Endothelial cell of umbilical vein (primary cell): Measurements from ENCODE around the gene PPP3CA. TPM values are rescaled to one million over a fixed set of nuclear protein-coding genes. Genes with fewer than 3 reads are reported as not detected.

Source experiments
- BruUV-seq: library from RNA; stranded (reverse); fragments of 400-500 nt; replicated peaks from 2 replicates; lab custom pipeline; 2021; lab: Mats Ljungman, UMichigan
- CTCF ChIA-PET: fragments of 300-600, 350-600 bp; sonication (Branson Sonifier 250); formaldehyde crosslinking; loops from one replicate; lab custom pipeline; 2021; ENCODE audit warnings: antibody characterized with exemption, inconsistent platforms; lab: Charles Lee
- POLR2A ChIA-PET: fragments of 300-600, 350-600 bp; sonication (Branson Sonifier 250); formaldehyde crosslinking; loops from one replicate; lab custom pipeline; 2021; ENCODE audit warnings: antibody characterized with exemption, inconsistent platforms; lab: Charles Lee
- DNase-seq: peaks from one replicate; pipeline ENCODE4 v3.0.0-alpha.2; 2011; ENCODE audit warnings: low read depth, low spot score
- FAIRE-seq: peaks from 2 replicates; lab custom pipeline; 2011; peaks lifted over from hg19 to GRCh38; lab: Jason Lieb, UNC
- H2AFZ ChIP-seq: 2 replicates; pipeline ENCODE4 v1.6.0; 2012; ENCODE audit warnings: low read depth, low read length, control low read depth, inconsistent platforms
- H3K27ac ChIP-seq: 2 replicates; pipeline ENCODE4 v1.5.1; 2011; ENCODE audit warnings: low read depth, mild to moderate bottlenecking, control low read depth, low read length, moderate library complexity; ENCODE audit not compliant: insufficient read depth
- H3K27me3 ChIP-seq, 2 experiments: 2 replicates each; pipeline versions ENCODE4 v1.6.0 to v1.6.1; 2011; ENCODE audit warnings: low read length in 2 of 2, mixed read lengths in 1 of 2; ENCODE audit not compliant: control insufficient read depth in 2 of 2, insufficient read depth in 2 of 2
- H3K36me3 ChIP-seq, 2 experiments: 2 replicates in 1 of 2; 3 replicates in 1 of 2; pipeline ENCODE4 v1.5.1; 2011; ENCODE audit warnings: low read length in 2 of 2, mild to moderate bottlenecking in 1 of 2, moderate library complexity in 1 of 2; ENCODE audit not compliant: control insufficient read depth in 2 of 2, insufficient read depth in 2 of 2; ENCODE audit errors: extremely low read depth in 1 of 2
- H3K4me1 ChIP-seq: 3 replicates; pipeline ENCODE4 v1.5.1; 2011; ENCODE audit warnings: mild to moderate bottlenecking, low read length; ENCODE audit not compliant: control insufficient read depth, insufficient read depth; ENCODE audit errors: extremely low read depth
- H3K4me2 ChIP-seq: 2 replicates; pipeline ENCODE4 v1.6.1; 2011; ENCODE audit warnings: low read length, control low read depth, mixed read lengths; ENCODE audit not compliant: insufficient read depth
- H3K4me3 ChIP-seq, 3 experiments: fragments of 200-600 bp in 1 of 3; sonication (generic), shearing (Covaris generic) in 1 of 3; replicated peaks in 1 of 3; 2 replicates each; pipeline ENCODE4 v1.5.1; 2011 to 2016; ENCODE audit warnings: control low read depth in 3 of 3, low read length in 3 of 3, mild to moderate bottlenecking in 2 of 3, inconsistent platforms in 1 of 3, low read depth in 1 of 3, moderate library complexity in 1 of 3; ENCODE audit not compliant: insufficient read depth in 1 of 3
- H3K79me2 ChIP-seq: 2 replicates; pipeline ENCODE4 v1.6.0; 2012; ENCODE audit warnings: low read length, inconsistent platforms; ENCODE audit not compliant: control insufficient read depth, insufficient read depth
- H3K9ac ChIP-seq: replicated peaks from 2 replicates; pipeline ENCODE3; 2011; ENCODE audit warnings: low read length, control low read depth; ENCODE audit not compliant: insufficient read depth; ENCODE audit errors: extremely low read depth
- H3K9me1 ChIP-seq: replicated peaks from 3 replicates; pipeline ENCODE4 v1.6.0; 2011; ENCODE audit warnings: mild to moderate bottlenecking, low read length; ENCODE audit not compliant: control insufficient read depth, insufficient read depth; ENCODE audit errors: extremely low read depth
- H3K9me3 ChIP-seq: replicated peaks from 2 replicates; pipeline ENCODE4 v1.5.1; 2012; ENCODE audit warnings: low read length, inconsistent platforms; ENCODE audit not compliant: control insufficient read depth, insufficient read depth
- H4K20me1 ChIP-seq: replicated peaks from 2 replicates; pipeline ENCODE3; 2011; ENCODE audit warnings: mild to moderate bottlenecking, low read length; ENCODE audit not compliant: control insufficient read depth, insufficient read depth; ENCODE audit errors: extremely low read depth
- CTCF ChIP-seq, 2 donors: IDR thresholded peaks; 1 replicate in 1 of 2; 2 replicates in 1 of 2; pipeline ENCODE4 v1.5.1; 2011; ENCODE audit warnings: low read length in 2 of 2, mild to moderate bottlenecking in 2 of 2, moderate library complexity in 2 of 2, control low read depth in 1 of 2, inconsistent platforms in 1 of 2, low read depth in 1 of 2; ENCODE audit not compliant: insufficient read depth in 1 of 2; ENCODE audit errors: extremely low read depth in 1 of 2
- EZH2 ChIP-seq: IDR thresholded peaks from 2 replicates; pipeline ENCODE4 v1.6.1; 2012; ENCODE audit warnings: borderline replicate concordance, low read depth, mild to moderate bottlenecking, moderate library complexity, low read length, inconsistent platforms; ENCODE audit not compliant: severe bottlenecking
- FOS ChIP-seq: IDR thresholded peaks from 2 replicates; pipeline ENCODE4 v1.6.1; 2011; ENCODE audit warnings: mild to moderate bottlenecking, low read length, moderate library complexity, borderline replicate concordance; ENCODE audit not compliant: insufficient read depth
- GATA2 ChIP-seq: IDR thresholded peaks from 2 replicates; pipeline ENCODE4 v1.7.0; 2011; ENCODE audit warnings: low read depth, mild to moderate bottlenecking, moderate library complexity, mixed read lengths, low read length; ENCODE audit not compliant: insufficient read length, insufficient read depth
- JUN ChIP-seq: IDR thresholded peaks from 2 replicates; pipeline ENCODE4 v1.6.1; 2011; ENCODE audit warnings: borderline replicate concordance, low read depth; ENCODE audit not compliant: insufficient read length, insufficient read depth
- POLR2AphosphoS5 ChIP-seq: IDR thresholded peaks from 2 replicates; pipeline ENCODE4 v1.6.1; 2012; ENCODE audit warnings: low read depth, mild to moderate bottlenecking, control low read depth, low read length, moderate library complexity; ENCODE audit not compliant: insufficient read depth
- dilution Hi-C: fragments of 300-500 bp; cut with MboI; formaldehyde crosslinking; loops from one replicate; pipeline ENCODE4 v1.15.0; 2019; ENCODE audit warnings: low sequenced_read_pairs; ENCODE audit not compliant: extremely low pct_ligation_motif_present
- intact Hi-C: fragments of 100-400 bp; cut with micrococcal nuclease; formaldehyde crosslinking; loops from one replicate; pipeline ENCODE4 v1.10.0; 2022
- polyA plus RNA-seq, 4 experiments: library from polyadenylated mRNA; depleted of rRNA in 3 of 4; stranded (reverse) in 3 of 4; unstranded in 1 of 4; fragments of >200 nt; gene quantifications; 2 replicates each; pipeline versions ENCODE4 v1.2.1 to v1.2.3, GENCODE V29; 2011 to 2012; ENCODE audit warnings: missing spikeins in 1 of 4
- total RNA-seq: library from RNA; stranded (reverse); gene quantifications from 2 replicates; pipeline ENCODE4 v1.2.3, GENCODE V29; 2021
- TF ChIP-seq, protein P1 (sequence below): IDR thresholded peaks from 2 replicates; pipeline ENCODE4 v1.6.1; 2011; ENCODE audit not compliant: insufficient read depth, insufficient read length

Gene PPP3CA
- total and polyA plus RNA-seq, 2 donors (not counting 3 experiments of a cell fraction or from before 2014, with no cell fraction given), result 7.0 to 43.3 TPM

GRCh38 chr4:101291198-101291597, 56.1 kb downstream of the PPP3CA start:
- Histone ChIP-seq H4K20me1 (peaks cover 3% of the 10 kb centered on the region), H3K36me3 (no peaks in the 10 kb centered on the region), H3K27ac (no peak overlapping the region), H3K9me1 (no peaks in the 10 kb centered on the region), H2AFZ (no peak overlapping the region), H3K4me1 (no peaks in the 10 kb centered on the region), H3K4me3 (no peak overlapping the region), H3K79me2 (no peaks in the 10 kb centered on the region), H3K9me3 (no peaks in the 10 kb centered on the region), H3K4me2 (no peak overlapping the region), H3K9ac (no peak overlapping the region), H3K27me3 (no peaks in the 10 kb centered on the region)
- intact Hi-C loops (no loop called here), dilution Hi-C loops (no loop called here)
- DNase-seq (no peak), FAIRE-seq (no peak)
- ChIA-PET CTCF (interaction anchor here (1.3 to 1.4 kb wide), 2 partner anchors 12 to 15 kb away, joined by 4 read pairs; no protein-coding TSS in a partner anchor), POLR2A (no interaction called here)
- no peak for TF ChIP-seq GATA2
- TF ChIP-seq EZH2, result no peak
- TF ChIP-seq FOS, result no peak
- TF ChIP-seq, protein P1, sequence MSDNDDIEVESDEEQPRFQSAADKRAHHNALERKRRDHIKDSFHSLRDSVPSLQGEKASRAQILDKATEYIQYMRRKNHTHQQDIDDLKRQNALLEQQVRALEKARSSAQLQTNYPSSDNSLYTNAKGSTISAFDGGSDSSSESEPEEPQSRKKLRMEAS, result no peak
- TF ChIP-seq JUN, result no peak
- no peak for TF ChIP-seq CTCF (IDR thresholded peaks at IDR 0.05; ENCODE audit: extremely low read depth in 1 of 2, insufficient read depth in 1 of 2, low read depth in 1 of 2, low read length in 2 of 2)
- TF ChIP-seq POLR2AphosphoS5, result no peak
- BruUV-seq, result no TSS peak
